ENCODE measurements around the gene ATP5MC3.

GRCh38 chr2:175154661-175155082, 26.8 kb downstream of the ATP5MC3 start:
- TF ChIP-seq CTCF (conservative IDR thresholded peaks at IDR 0.05; ENCODE audit: low read depth, low read length) (no peak), EZH2 (IDR thresholded peaks at IDR 0.05; ENCODE audit: borderline replicate concordance, low read depth, low read length, poor library complexity, severe bottlenecking) (no peak)

Data from A673 (cell line).